Activated B cell treated with CpG ODN at 0.5 μM for 24 hours (primary cell): Measurements from ENCODE around the gene USF1. TPM values are rescaled to one million over a fixed set of nuclear protein-coding genes. Genes with fewer than 3 reads are reported as not detected.
A peak's percentile ranks its signal among the peaks of the same experiment; 100 is the strongest.

Source experiments
- ATAC-seq: fragments of 200-7000 bp; cut with Tn5 transposase; one replicate; pipeline ENCODE4 v1.10.0; 2021; ENCODE audit warnings: low read depth, mild to moderate bottlenecking, moderate library complexity
- CTCF ChIA-PET: fragments of 350-600 bp; sonication (Branson Sonifier 250); formaldehyde crosslinking; loops from one replicate; lab custom pipeline; 2021; ENCODE audit warnings: antibody characterized with exemption; lab: Charles Lee
- POLR2A ChIA-PET: fragments of 350-600 bp; sonication (Branson Sonifier 250); formaldehyde crosslinking; loops from one replicate; lab custom pipeline; 2021; ENCODE audit warnings: antibody characterized with exemption; lab: Charles Lee
- DNase-seq: peaks from one replicate; pipeline ENCODE4 v3.0.0; 2022
- H3K27ac Mint-ChIP-seq: one replicate; pipeline ENCODE4 v1.8.0; 2020; ENCODE audit warnings: mixed read lengths
- H3K27me3 Mint-ChIP-seq: one replicate; pipeline ENCODE4 v1.8.0; 2021; ENCODE audit warnings: mixed read lengths
- H3K36me3 Mint-ChIP-seq: one replicate; pipeline ENCODE4 v1.8.0; 2021; ENCODE audit warnings: low read depth, mixed read lengths
- H3K4me1 Mint-ChIP-seq: one replicate; pipeline ENCODE4 v1.8.0; 2021; ENCODE audit warnings: mixed read lengths
- H3K4me3 Mint-ChIP-seq: one replicate; pipeline ENCODE4 v1.8.0; 2020; ENCODE audit warnings: mild to moderate bottlenecking, mixed read lengths
- H3K9me3 Mint-ChIP-seq: one replicate; pipeline ENCODE4 v1.8.0; 2020; ENCODE audit warnings: mixed read lengths
- intact Hi-C: fragments of 100-400 bp; cut with micrococcal nuclease; formaldehyde crosslinking; loops from one replicate; pipeline ENCODE4 v1.15.1; 2024
- total RNA-seq: library from RNA; stranded (reverse); gene quantifications from 2 replicates; pipeline ENCODE4 v1.2.3, GENCODE V29; 2022
- TF ChIP-seq, protein P1 (sequence below): fragments of 200-600 bp; IDR thresholded peaks from one replicate; pipeline ENCODE4 v1.8.0; 2022; ENCODE audit warnings: antibody characterized with exemption, mild to moderate bottlenecking

USF1 gene
- total RNA-seq, 1 donor from 2014 or later = 143 TPM

GRCh38 chr1:161001525-161001924 is 44.3 kb downstream of the USF1 start:
- POLR2A ChIA-PET = no interaction called here
- no peak for ATAC-seq
- DNase-seq = no peak
- Mint-ChIP-seq H3K4me3 (no peak overlapping the region), H3K27me3 (no peaks in the 10 kb centered on the region), H3K36me3 (peaks cover 25% of the 10 kb centered on the region), H3K27ac (no peak overlapping the region), H3K4me1 (peaks cover 3% of the 10 kb centered on the region), H3K9me3 (no peaks in the 10 kb centered on the region)
- TF ChIP-seq, protein P1, sequence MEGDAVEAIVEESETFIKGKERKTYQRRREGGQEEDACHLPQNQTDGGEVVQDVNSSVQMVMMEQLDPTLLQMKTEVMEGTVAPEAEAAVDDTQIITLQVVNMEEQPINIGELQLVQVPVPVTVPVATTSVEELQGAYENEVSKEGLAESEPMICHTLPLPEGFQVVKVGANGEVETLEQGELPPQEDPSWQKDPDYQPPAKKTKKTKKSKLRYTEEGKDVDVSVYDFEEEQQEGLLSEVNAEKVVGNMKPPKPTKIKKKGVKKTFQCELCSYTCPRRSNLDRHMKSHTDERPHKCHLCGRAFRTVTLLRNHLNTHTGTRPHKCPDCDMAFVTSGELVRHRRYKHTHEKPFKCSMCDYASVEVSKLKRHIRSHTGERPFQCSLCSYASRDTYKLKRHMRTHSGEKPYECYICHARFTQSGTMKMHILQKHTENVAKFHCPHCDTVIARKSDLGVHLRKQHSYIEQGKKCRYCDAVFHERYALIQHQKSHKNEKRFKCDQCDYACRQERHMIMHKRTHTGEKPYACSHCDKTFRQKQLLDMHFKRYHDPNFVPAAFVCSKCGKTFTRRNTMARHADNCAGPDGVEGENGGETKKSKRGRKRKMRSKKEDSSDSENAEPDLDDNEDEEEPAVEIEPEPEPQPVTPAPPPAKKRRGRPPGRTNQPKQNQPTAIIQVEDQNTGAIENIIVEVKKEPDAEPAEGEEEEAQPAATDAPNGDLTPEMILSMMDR = no peak
- CTCF ChIA-PET = no interaction called here
- intact Hi-C loops = loop anchor here (1.0 kb wide), 1 partner anchor 12 kb away; no protein-coding TSS in a partner anchor

DNA sequence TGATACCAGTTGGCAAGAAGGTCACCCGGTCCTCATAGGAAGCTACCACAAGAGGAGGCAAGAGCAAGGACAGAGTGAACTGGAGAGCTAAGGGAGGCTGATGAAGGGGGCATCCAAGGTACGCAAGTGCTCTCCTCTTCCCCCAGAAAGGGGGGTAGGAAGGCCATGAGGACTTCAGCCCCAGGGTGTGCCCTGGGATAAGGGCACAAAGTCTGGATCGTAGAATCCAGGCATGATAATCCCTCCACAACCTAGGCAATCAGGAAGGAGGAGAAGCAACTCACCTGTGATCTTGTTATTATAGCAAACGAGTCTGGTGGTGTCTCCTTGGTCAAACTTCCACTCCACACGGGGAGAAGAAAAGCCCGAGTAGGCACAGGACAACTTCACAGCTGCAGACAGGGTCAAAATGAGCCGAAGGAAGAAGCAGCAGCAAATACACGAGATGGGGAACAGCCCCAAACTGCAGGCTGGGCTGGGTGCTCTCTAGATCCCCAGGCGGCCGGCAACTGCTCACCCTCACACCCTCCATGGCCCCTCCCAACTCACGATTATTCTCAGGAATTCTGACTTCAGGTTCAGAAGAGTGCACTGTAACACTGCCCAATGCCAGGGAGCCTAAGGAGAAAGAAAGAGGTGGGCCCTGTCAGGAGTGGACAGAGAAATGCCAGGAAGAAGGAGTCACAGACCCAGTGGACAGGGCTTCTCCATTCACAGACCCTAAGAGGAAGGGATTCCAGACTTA is 44.9 kb downstream of the USF1 start:
- no peak for DNase-seq
- Mint-ChIP-seq H3K4me1 (peaks cover 3% of the 10 kb centered on the region), H3K36me3 (peaks cover 25% of the 10 kb centered on the region), H3K27me3 (no peaks in the 10 kb centered on the region), H3K9me3 (no peaks in the 10 kb centered on the region), H3K27ac (no peak overlapping the region), H3K4me3 (no peak overlapping the region)
- ChIA-PET POLR2A (interaction anchor here (0.6 to 1.9 kb wide), 2 partner anchors 45 to 726 kb away, joined by 3 to 4 read pairs; partner anchors contain the start of gene USF1), CTCF (no interaction called here)
- no peak for ATAC-seq
- TF ChIP-seq, protein P1 = no peak
- intact Hi-C loops = loop anchor here (1.0 kb wide), 1 partner anchor 12 kb away; no protein-coding TSS in a partner anchor

DNA sequence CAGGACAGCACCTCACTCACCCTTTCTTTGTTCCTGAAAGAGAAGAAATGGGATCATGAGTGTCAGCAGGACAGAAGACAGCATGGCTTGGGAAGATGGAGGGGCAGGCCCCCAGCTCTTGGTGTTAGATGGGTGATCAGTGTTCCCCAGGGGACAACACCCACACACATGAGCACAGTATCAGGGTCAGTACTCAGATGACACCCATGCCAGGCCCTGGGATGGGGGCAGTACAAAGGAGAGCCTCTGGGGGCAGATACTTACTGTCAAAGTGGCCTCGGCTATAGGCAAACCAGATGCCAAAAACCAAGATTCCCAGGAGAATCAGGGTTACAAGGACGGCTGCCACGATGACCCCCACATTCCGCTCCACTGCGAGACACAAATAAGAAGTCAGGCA is 46.4 kb downstream of the USF1 start:
- peaks cover 25% of the 10 kb centered on the region for H3K36me3 Mint-ChIP-seq
- TF ChIP-seq, protein P1 = no peak
- intact Hi-C loops = loop anchor here (5.0 kb wide), 1 partner anchor 383 kb away; no protein-coding TSS in a partner anchor
- ATAC-seq (no peak), DNase-seq (no peak)
- H3K27me3 Mint-ChIP-seq = no peaks in the 10 kb centered on the region
- no peaks in the 10 kb centered on the region for H3K9me3 Mint-ChIP-seq
- ChIA-PET CTCF (interaction anchor here (1.3 kb wide), 1 partner anchor 14 kb away, joined by 4 read pairs; no protein-coding TSS in a partner anchor), POLR2A (interaction anchor here (1.9 kb wide), 1 partner anchor 47 kb away, joined by 4 read pairs; the partner anchor contains the start of gene USF1)
- no peak overlapping the region for H3K4me3 Mint-ChIP-seq
- H3K27ac Mint-ChIP-seq = no peak overlapping the region
- H3K4me1 Mint-ChIP-seq = peaks cover 3% of the 10 kb centered on the region

GRCh38 chr1:160997323-160998038 is 48.3 kb downstream of the USF1 start:
- intact Hi-C loops = loop anchor here (1.0 to 5.0 kb wide), 6 partner anchors 41 to 385 kb away; partner anchors contain the start of genes ARHGAP30, KLHDC9, TSTD1 and USF1
- ChIA-PET CTCF (interaction anchor here (0.6 to 3.7 kb wide), 29 partner anchors 8 to 386 kb away, joined by 3 to 79 read pairs (median 5); partner anchors contain the start of genes ARHGAP30, B4GALT3, F11R and KLHDC9), POLR2A (interaction anchor here (0.6 to 2.2 kb wide), 11 partner anchors 16 to 169 kb away, joined by 3 to 15 read pairs (median 8); partner anchors contain the start of genes ARHGAP30, F11R, KLHDC9 and NIT1)
- Mint-ChIP-seq H3K4me1 (peaks cover 3% of the 10 kb centered on the region), H3K4me3 (no peak overlapping the region), H3K27me3 (no peaks in the 10 kb centered on the region), H3K27ac (peak overlapping the region; percentile 42), H3K36me3 (peaks cover 25% of the 10 kb centered on the region), H3K9me3 (no peaks in the 10 kb centered on the region)
- TF ChIP-seq, protein P1 = no peak
- DNase-seq = peak; percentile 29
- peak; percentile 81 for ATAC-seq
